Measurements from ENCODE around the gene BAIAP3. TPM values are rescaled to one million over a fixed set of nuclear protein-coding genes. Genes with fewer than 3 reads are reported as not detected.

The BAIAP3 gene
- total and polyA plus RNA-seq, 2 experiments from 2014 or later: 5.2 to 13.0 TPM

- H3K27me3 Mint-ChIP-seq (ENCODE audit: insufficient read depth, low read depth, poor library complexity): peaks cover 4% of the 10 kb centered on the region
- Histone ChIP-seq H3F3A (replicated peaks; ENCODE audit: low read depth) (no peaks in the 10 kb centered on the region), H3K4me3 (no peak overlapping the region), H3K36me3 (ENCODE audit: insufficient read depth) (no peaks in the 10 kb centered on the region), H3K27me3 (ENCODE audit: insufficient read depth) (no peaks in the 10 kb centered on the region), H2AFZ (no peak overlapping the region), H3K4me2 (no peak overlapping the region), H3K79me2 (replicated peaks; ENCODE audit: insufficient read depth) (peaks cover 9% of the 10 kb centered on the region), H3K9me2 (ENCODE audit: insufficient read depth) (no peaks in the 10 kb centered on the region), H3K27ac (ENCODE audit: low read depth) (no peak overlapping the region), H4K20me1 (replicated peaks; ENCODE audit: insufficient read depth) (peaks cover 6% of the 10 kb centered on the region), H3K4me1 (ENCODE audit: insufficient read depth) (no peaks in the 10 kb centered on the region)
- no peak for DNase-seq (ENCODE audit: low spot score)
- H3K9me3 Mint-ChIP-seq: no peaks in the 10 kb centered on the region
- no peak for TF ChIP-seq STAT1 (IDR thresholded peaks at IDR 0.05; ENCODE audit: unreplicated experiment)
- no peak for TF ChIP-seq ZNF114 (CRISPR knock-in tag; IDR thresholded peaks at IDR 0.05)
- TF ChIP-seq EZH2 (IDR thresholded peaks at IDR 0.05; ENCODE audit: low read depth, unreplicated experiment): no peak
- TF ChIP-seq JUNB (IDR thresholded peaks at IDR 0.05; ENCODE audit: unreplicated experiment): no peak
- TF ChIP-seq ZNF331 (CRISPR knock-in tag; IDR thresholded peaks at IDR 0.05; ENCODE audit: low read depth): no peak
- no peak for TF ChIP-seq CTCF (conservative IDR thresholded peaks at IDR 0.05; ENCODE audit: low read depth in 2 of 2)
- no peak for TF ChIP-seq ETS1 (IDR thresholded peaks at IDR 0.05)
- no peak for TF ChIP-seq EZH2phosphoT487 (IDR thresholded peaks at IDR 0.05; ENCODE audit: unreplicated experiment)
- TF ChIP-seq CREB1 (CRISPR knock-in tag; IDR thresholded peaks at IDR 0.05; ENCODE audit: low read depth): no peak
- TF ChIP-seq POLR2AphosphoS5 (IDR thresholded peaks at IDR 0.05; ENCODE audit: low read depth): no peak
- no peak for TF ChIP-seq ZNF462 (CRISPR knock-in tag; IDR thresholded peaks at IDR 0.05)
- no peak overlapping the region for H3K4me3 Mint-ChIP-seq
- ATAC-seq: no peak
- peaks cover 2% of the 10 kb centered on the region; the same call in 2 of the 3 replicates for H3K4me1 Mint-ChIP-seq
- peaks cover 14% of the 10 kb centered on the region; the same call in 2 of the 3 replicates for H3K36me3 Mint-ChIP-seq (ENCODE audit: low read depth)
- no peak overlapping the region for H3K27ac Mint-ChIP-seq
Measured at GRCh38 chr16:1372292-1372950, 39.0 kb downstream of the BAIAP3 start.

Data from GM23338 (cell line).